Aorta (tissue), 5 donors: Measurements from ENCODE around the gene TP53BP2. TPM values are rescaled to one million over a fixed set of nuclear protein-coding genes. Genes with fewer than 3 reads are reported as not detected.
A peak's percentile ranks its signal among the peaks of the same experiment; 100 is the strongest.

Experiments
- ATAC-seq: fragments of 200-7000 bp; cut with Tn5 transposase; one replicate; pipeline ENCODE4 v1.9.1; 2022; ENCODE audit warnings: moderate library complexity; ENCODE audit not compliant: low FRiP score
- DNase-seq, 2 donors: peaks; one replicate each; pipeline ENCODE4 v3.0.0-alpha.2; 2020
- H3K27ac ChIP-seq, 2 donors: one replicate each; pipeline ENCODE4 v1.5.1; 2013; ENCODE audit warnings: low read length in 2 of 2, mild to moderate bottlenecking in 2 of 2, moderate library complexity in 2 of 2, control low read depth in 1 of 2, inconsistent platforms in 1 of 2, low read depth in 1 of 2
- H3K27me3 ChIP-seq, 2 donors: one replicate each; pipeline ENCODE4 v1.6.1; 2013; ENCODE audit warnings: control low read depth in 1 of 2, low read length in 1 of 2, mild to moderate bottlenecking in 1 of 2, moderate library complexity in 1 of 2; ENCODE audit not compliant: insufficient read depth in 2 of 2, control insufficient read depth in 1 of 2
- H3K36me3 ChIP-seq, 2 donors: one replicate each; pipeline ENCODE4 v1.6.1; 2013; ENCODE audit warnings: control low read depth in 1 of 2, low read length in 1 of 2, mild to moderate bottlenecking in 1 of 2; ENCODE audit not compliant: insufficient read depth in 2 of 2, control insufficient read depth in 1 of 2
- H3K4me1 ChIP-seq, 2 donors: one replicate each; pipeline ENCODE4 v1.6.1; 2013; ENCODE audit warnings: low read length in 2 of 2, control low read depth in 1 of 2, mild to moderate bottlenecking in 1 of 2, moderate library complexity in 1 of 2; ENCODE audit not compliant: insufficient read depth in 2 of 2, control insufficient read depth in 1 of 2
- H3K4me3 ChIP-seq, 2 donors: one replicate each; pipeline ENCODE4 v1.5.1; 2013; ENCODE audit warnings: low read length in 2 of 2, control low read depth in 1 of 2, mild to moderate bottlenecking in 1 of 2
- H3K9me3 ChIP-seq: one replicate; pipeline ENCODE4 v1.6.1; 2013; ENCODE audit warnings: mild to moderate bottlenecking, low read length; ENCODE audit not compliant: control insufficient read depth
- WGBS, 2 donors: extraction: QIAGEN DNeasy Blood & Tissue Kit; methylation state at CpG; one replicate each; pipeline ENCODE4 v1.1.7; 2013; 5-methylcytosine and 5-hydroxymethylcytosine counted together
- intact Hi-C, 2 donors: fragments of 100-400 bp; cut with DNase I; formaldehyde crosslinking; loops; one replicate each; pipeline versions ENCODE4 v1.14.2 to v1.15.0; 2022
- polyA plus RNA-seq, 2 donors: library from polyadenylated mRNA; stranded (reverse); fragments of 200-250 nt; gene quantifications; one replicate each; pipeline ENCODE4 v1.2.3, GENCODE V29; 2013
- total RNA-seq, 2 donors: library from RNA; stranded (reverse); fragmentation: NEBNext Ultra II Directional; extraction: Animal tissue kit (Norgen Biotek cat#: 25700); gene quantifications; one replicate each; pipeline ENCODE4 v1.2.1, GENCODE V29; 2021
- donor health status: healthy with polysubstance abuse.
- donor health status: Bipolar disorder and iron deficiency.
- donor health status: DM: no; HTN: no; CAD: no.
- donor health status: DM: no; HTN: no; CAD: no.
- donor health status: DM: yes; HTN: yes; CAD: no.

Gene TP53BP2
- total and polyA plus RNA-seq, 4 donors, result 10.3 to 83.9 (median 41.4) TPM

GRCh38 chr1:223772771-223773160 lies 73.0 kb downstream of the TP53BP2 start:
- WGBS, 2 donors, result 87 to 90% methylated on average over 5 of the region's 5 CpGs
- Histone ChIP-seq H3K27me3 (no peaks in the 10 kb centered on the region), H3K4me3 (no peak overlapping the region), H3K9me3 (no peaks in the 10 kb centered on the region), H3K4me1 (peaks cover 0 to 5% of the 10 kb centered on the region in 2 donors), H3K27ac (peak overlapping the region in 1 of 2 donors; percentile 81), H3K36me3 (peaks cover 4 to 8% of the 10 kb centered on the region in 2 donors)
- intact Hi-C loops, result no loop called here
- ATAC-seq (no peak), DNase-seq (no peak)

DNA sequence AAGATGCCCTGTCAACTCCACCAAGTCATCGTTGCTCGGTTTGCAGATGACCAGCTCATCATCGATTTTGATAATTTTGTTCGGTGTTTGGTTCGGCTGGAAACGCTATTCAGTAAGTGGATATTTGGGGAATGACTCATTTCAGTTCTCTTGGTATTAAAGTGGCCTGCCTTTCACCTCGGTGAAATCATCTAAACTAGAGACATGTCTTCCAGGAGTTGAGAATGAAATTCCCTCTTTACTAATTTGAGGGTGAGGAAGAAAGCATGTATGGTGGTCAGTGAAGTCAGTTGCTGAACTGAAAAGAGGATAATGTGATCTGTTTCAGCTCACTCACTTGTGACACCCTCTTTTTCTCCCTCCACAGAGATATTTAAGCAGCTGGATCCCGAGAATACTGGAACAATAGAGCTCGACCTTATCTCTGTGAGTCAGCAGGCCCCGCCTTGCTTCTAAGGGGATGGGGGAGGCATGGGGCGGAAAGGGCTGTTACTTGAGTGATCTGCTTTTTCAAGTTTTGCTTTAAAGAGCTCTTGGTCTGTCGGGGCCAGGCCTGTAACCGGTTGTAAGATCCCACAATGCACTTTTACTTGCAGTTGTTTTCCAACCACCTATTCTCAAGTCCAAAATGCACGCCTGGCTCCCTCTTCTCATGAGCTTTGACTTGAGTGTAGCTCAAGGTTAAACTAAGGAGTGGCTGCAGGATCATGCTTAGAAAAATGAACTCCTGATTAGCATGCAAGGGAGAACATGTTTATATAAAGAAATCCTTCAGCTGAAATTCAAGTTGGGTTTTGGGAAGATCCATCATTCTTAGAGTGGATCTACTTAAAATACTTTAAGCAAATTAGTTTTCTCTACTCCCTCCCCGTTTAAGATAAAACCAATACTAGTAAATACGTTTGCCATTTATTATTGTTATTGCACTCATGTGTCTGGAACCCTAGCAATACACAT lies 73.7 kb downstream of the TP53BP2 start:
- 11 to 12% methylated on average over 16 of the region's 16 CpGs for WGBS, 2 donors
- Histone ChIP-seq H3K9me3 (no peaks in the 10 kb centered on the region), H3K4me1 (peaks cover 0 to 5% of the 10 kb centered on the region in 2 donors), H3K27me3 (no peaks in the 10 kb centered on the region), H3K36me3 (peaks cover 4 to 8% of the 10 kb centered on the region in 2 donors), H3K27ac (peak overlapping the region; percentile 22 to 90), H3K4me3 (no peak overlapping the region)
- DNase-seq (peak in 1 of 2 donors; percentile 79), ATAC-seq (peak; percentile 81)
- intact Hi-C loops, result no loop called here

GRCh38 chr1:223771469-223771813 lies 74.3 kb downstream of the TP53BP2 start:
- WGBS, 2 donors, result 34 to 36% methylated on average over 2 of the region's 2 CpGs
- DNase-seq, result no peak

GRCh38 chr1:223770621-223771315 lies 75.0 kb downstream of the TP53BP2 start:
- H3K4me1 ChIP-seq, result peaks cover 0 to 5% of the 10 kb centered on the region in 2 donors
- H3K27me3 ChIP-seq, result no peaks in the 10 kb centered on the region
- 83 to 85% methylated on average over 9 of the region's 9 CpGs for WGBS, 2 donors
- no peak for DNase-seq
- no peaks in the 10 kb centered on the region for H3K9me3 ChIP-seq
- peaks cover 4 to 9% of the 10 kb centered on the region in 2 donors for H3K36me3 ChIP-seq
- intact Hi-C loops, result no loop called here
- peak overlapping the region in 1 of 2 donors; percentile 69 for H3K27ac ChIP-seq
- no peak overlapping the region for H3K4me3 ChIP-seq
- ATAC-seq, result no peak

More at GRCh38 chr1:223771469-223771813, 74.3 kb downstream of the TP53BP2 start:
- H3K27ac ChIP-seq, result peak overlapping the region in 1 of 2 donors; percentile 90
- H3K36me3 ChIP-seq, result peaks cover 4 to 8% of the 10 kb centered on the region in 2 donors
- H3K4me3 ChIP-seq, result no peak overlapping the region
- intact Hi-C loops, result no loop called here
- H3K27me3 ChIP-seq, result no peaks in the 10 kb centered on the region
- no peaks in the 10 kb centered on the region for H3K9me3 ChIP-seq
- ATAC-seq, result peak; percentile 49
- peaks cover 0 to 5% of the 10 kb centered on the region in 2 donors for H3K4me1 ChIP-seq

DNA sequence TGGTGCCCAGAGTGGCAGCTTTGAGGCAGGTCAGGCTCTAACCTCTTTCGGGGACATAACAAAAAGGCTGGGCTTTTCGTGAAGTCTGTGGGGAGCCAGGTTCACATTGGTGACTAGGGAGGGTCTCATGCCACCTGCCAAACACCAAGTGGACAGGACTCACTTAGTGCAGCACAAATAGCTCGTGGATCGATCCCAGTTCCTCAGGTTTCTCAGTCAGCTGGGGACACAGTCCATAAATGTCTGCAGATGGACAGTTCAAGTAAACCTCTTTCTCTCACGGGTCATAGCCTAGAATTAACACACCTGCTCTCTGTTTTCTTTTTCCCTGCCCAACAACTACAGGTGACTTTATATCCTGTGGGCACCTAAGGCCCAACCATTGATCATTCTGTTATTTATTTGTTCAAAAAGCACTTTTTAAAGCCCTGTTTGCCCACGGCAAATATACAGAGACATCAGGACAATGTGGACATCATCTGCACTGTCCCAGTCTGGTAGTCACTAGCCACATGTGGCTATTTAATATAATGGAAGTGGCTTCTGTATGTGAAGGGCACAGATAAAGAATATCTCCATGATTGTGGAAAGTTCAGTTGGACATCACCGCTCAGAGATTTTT lies 79.9 kb downstream of the TP53BP2 start:
- DNase-seq (no peak), ATAC-seq (no peak)
- intact Hi-C loops, result no loop called here
- Histone ChIP-seq H3K4me3 (no peak overlapping the region), H3K4me1 (no peaks in the 10 kb centered on the region), H3K36me3 (peaks cover 6 to 7% of the 10 kb centered on the region in 2 donors), H3K9me3 (no peaks in the 10 kb centered on the region), H3K27me3 (no peaks in the 10 kb centered on the region), H3K27ac (no peak overlapping the region)
- WGBS, 2 donors, result 62 to 73% methylated on average over 7 of the region's 7 CpGs

- peaks cover 6% of the 10 kb centered on the region in 2 donors for H3K36me3 ChIP-seq
- WGBS, 2 donors, result 55 to 71% methylated on average over 9 of the region's 9 CpGs
- ATAC-seq (peak; percentile 68), DNase-seq (no peak)
- no peak overlapping the region for H3K27ac ChIP-seq
- no peaks in the 10 kb centered on the region for H3K4me1 ChIP-seq
- no peak overlapping the region for H3K4me3 ChIP-seq
- H3K27me3 ChIP-seq, result no peaks in the 10 kb centered on the region
- no peaks in the 10 kb centered on the region for H3K9me3 ChIP-seq
- intact Hi-C loops, result no loop called here
These were observed 80.6 kb downstream of the TP53BP2 start for GRCh38 chr1:223765036-223765718.

- DNase-seq (no peak), ATAC-seq (no peak)
- H3K9me3 ChIP-seq, result no peaks in the 10 kb centered on the region
- H3K27ac ChIP-seq, result no peak overlapping the region
- no peaks in the 10 kb centered on the region for H3K27me3 ChIP-seq
- no peaks in the 10 kb centered on the region for H3K4me1 ChIP-seq
- H3K4me3 ChIP-seq, result no peak overlapping the region
- intact Hi-C loops, result no loop called here
- WGBS, 2 donors, result 93 to 94% methylated on average over 5 of the region's 5 CpGs
- peaks cover 2 to 6% of the 10 kb centered on the region in 2 donors for H3K36me3 ChIP-seq
These were observed 81.9 kb downstream of the TP53BP2 start for GRCh38 chr1:223763881-223764280.

DNA sequence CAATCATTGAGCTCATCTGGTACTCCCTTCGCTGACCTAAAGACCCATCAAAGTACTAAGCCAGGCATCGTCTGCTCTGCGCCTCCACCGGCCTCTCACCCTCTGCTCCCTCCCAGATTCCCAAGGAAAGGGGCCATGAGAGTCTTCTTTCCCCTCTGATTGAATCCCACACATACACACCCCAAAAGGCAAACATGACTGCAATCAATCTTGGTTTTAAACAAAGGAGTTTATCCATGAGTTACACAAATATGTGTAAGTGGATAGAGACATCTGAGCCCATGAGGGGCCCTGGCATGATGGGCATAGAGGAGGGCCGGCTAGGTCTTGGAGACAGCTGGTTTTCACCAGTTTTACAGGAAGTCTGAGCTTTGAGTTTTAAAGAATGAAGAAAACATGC lies 82.5 kb downstream of the TP53BP2 start:
- H3K27me3 ChIP-seq, result no peaks in the 10 kb centered on the region
- H3K4me3 ChIP-seq, result no peak overlapping the region
- peaks cover 2 to 6% of the 10 kb centered on the region in 2 donors for H3K36me3 ChIP-seq
- no peak for DNase-seq
- H3K4me1 ChIP-seq, result no peaks in the 10 kb centered on the region
- ATAC-seq, result no peak
- intact Hi-C loops, result no loop called here
- WGBS, 2 donors, result 92 to 93% methylated on average over 5 of the region's 5 CpGs
- no peak overlapping the region for H3K27ac ChIP-seq
- no peaks in the 10 kb centered on the region for H3K9me3 ChIP-seq
